Activated CD8-positive, alpha-beta memory T cell treated with anti-CD3 and anti-CD28 coated beads, Interleukin-2, amount 50 U/mL, for 1 hour (primary cell): ENCODE data around the gene TOMM70.

Source experiments
- DNase-seq: peaks from one replicate; pipeline ENCODE4 v3.0.0-alpha.2; 2020; ENCODE audit errors: extremely low read depth

Gene TOMM70

DNA sequence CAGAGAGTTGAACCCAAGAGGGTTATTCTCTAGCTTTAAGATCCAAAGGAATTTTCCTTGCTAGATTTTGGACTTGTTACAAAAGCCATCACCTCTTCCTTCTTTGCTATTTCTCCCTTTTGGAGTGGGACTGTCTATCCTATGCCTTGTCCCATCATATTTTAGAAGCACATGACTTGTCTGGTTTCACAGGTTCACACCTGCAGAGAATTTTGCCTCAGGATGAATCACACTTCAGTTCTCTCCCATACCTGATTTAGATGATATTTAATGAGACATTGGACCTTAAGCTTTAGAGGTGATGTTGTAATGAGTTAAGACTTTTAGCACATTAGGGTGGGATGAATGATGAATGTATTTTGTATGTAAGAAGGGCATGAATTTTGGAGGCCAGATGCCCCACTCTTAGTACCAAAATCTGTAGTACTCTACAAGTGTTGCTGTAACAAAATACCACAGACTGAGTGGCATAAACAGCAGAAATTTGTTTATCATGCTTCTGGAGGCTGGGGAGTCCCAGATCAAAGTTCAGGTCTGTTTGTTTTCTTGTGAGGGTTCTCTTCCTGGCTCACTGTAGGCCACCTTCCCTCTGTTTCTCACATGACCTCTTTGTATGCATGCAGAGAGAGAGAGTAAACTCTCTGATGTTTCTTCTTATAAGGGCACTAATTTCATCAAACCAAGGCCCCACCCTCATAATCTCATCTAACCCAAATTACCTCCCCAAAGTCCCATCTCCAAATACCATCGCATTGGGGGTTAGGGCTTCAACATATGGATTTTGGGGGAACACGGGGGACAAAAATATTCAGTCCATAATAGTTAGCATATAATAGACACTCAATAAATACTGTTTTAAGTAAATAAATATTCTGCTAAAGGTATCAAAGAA, 10.4 kb upstream of the TOMM70 start:
- DNase-seq: no peak

DNA sequence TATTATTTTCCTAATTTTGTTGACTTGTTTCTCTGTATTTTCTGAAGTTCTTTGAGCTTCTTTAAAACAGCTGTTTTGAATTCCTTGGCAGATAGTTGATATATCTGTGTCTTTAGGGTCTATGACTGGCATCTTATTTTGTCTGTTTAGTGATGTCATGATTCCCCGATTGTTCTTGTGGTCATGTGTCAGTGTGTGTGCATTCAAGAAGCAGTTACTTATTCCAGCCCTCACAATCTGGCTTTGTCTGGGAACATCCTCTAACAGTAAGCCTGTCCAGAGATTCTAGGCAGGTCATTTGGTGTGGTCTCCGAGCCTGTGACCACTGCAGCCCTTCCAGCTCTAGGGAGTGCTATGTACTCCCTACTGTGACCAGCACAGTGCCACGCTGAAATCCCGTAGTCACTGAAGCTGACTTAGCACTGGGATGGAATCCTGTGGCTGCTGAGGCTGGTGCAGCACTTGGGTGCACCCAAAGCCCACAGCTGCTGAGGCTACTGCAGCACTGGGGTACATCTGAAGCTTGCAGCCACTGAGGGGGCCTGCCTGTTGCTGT, 7.2 kb upstream of the TOMM70 start:
- DNase-seq: no peak

DNA sequence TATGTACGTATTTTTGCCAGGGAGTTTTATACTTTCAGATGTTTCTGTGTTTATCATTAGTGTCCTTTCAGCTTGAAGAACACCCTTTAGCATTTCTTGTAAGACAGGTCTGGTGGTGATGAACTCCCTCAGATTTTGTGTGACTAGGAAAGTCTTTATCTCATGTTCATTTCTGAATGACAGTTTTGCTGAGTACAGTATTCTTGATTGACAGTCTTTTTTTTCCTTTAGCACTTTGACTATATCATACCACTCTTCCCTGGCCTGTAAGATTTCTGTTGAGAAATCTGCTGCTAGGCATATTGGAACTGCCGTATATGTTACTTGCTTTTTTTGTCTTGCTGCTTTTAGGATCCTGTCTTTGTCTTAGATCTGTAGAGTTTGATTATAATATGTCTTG, 6.3 kb upstream of the TOMM70 start:
- DNase-seq: no peak

DNA sequence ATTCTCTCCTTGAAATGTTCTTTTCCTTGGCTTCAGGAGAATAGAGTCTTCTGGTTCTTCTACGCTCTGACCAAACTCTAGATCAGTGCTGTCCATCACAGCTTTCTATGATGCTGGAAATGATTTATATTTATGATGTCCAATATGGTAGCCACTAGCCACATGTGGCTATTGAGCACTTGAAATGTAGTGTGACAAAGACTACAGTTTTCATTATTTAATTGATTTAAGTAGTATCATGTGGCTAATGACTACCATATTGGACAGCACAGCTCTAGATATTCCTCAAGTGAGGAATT, 3.3 kb upstream of the TOMM70 start:
- no peak for DNase-seq

DNA sequence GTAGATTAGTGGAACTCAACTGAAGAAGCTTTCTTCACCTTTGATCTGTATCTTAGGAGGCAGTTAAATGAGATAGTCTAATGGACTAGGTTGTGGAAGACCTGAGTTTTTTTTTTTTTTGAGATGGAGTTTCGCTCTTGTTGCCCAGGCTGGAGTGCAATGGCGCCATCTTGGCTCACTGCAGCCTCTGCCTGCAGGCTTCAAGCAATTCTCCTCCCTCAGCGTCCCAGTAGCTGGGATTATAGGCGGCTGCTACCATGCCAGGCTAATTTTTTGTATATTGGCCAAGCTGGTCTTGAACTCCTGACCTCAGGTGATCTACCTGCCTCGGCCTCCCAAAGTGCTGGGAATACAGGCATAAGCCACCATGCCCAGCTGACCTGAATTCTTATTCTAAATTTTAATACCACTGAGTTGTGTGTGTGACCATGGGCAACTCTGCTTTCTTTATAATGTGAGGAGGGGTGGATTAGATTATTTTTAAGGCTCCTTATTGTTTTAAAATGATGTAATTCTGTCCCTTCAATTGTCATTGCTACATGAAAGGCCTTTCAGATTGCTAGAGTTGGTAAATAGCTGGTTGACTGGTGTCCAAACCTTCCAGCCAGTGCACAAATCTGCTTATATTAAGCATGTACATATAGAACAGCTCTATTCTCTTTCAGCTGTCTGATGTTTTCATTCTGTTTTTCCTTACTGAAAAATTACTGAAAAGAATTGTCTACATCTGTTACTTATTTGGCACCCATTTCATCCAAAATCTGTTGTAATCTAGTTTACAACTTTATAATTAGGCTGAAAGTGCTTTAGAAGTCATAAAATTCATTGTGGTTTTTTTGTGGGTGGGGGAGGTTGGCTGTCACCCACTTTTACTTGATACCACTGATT, 2.7 kb upstream of the TOMM70 start:
- DNase-seq: no peak

DNA sequence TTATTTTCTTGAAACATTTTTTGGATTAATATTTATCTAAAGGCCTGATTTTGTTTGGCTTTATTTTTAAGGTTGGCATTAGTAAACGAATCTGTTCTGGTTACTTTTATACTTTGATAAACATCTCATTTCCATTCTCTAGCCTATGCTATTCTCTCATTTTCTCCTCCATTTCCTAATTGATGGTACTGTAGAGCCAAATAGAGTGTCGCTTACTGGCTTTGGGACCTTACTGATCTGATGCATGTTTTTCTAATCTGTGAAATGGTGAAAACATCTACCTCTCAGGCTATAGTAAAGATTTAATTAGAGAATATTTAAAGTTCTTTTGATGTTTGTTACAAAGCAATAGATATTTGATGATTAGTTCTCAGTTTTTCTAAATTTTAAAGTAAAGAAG, 2.0 kb upstream of the TOMM70 start:
- DNase-seq: no peak

DNA sequence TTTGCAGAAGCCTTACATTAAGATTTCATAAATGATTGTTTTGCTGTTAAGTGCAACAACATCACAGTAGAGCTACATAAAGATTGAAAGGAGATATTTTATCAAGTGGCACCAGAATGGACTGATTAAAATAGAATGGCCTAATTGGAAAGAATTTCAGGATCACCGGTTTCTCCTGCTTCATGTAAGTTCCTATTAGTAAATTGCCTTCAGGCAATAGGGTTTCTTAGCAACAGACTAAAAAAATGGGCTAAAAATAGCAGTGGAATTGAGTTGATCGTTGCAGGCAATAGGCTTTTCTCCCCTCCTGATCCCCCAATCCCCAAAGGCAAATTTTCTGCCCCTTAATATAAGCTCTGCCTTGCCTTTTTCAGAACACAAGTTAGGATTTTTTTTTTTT, 1.4 kb upstream of the TOMM70 start:
- DNase-seq: no peak

DNA sequence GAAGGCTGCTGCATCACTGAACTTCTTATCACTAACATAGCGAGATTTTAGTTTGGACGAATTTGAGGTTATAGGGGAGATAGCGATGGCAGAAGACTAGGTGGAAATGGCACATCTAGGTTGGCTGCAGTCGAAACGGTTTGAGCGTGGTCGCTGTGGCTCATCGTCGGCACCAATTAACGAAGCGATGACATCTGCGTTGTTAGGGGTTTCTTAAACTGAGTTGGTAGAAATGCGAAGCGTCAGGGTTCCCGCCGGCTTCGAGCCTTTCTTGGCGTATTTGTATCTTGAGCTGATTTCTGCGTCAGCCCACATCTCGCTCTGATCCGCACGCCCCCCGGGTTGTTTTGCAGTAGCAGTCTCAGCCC, 769 bp upstream of the TOMM70 start:
- peak; percentile 30 for DNase-seq

DNA sequence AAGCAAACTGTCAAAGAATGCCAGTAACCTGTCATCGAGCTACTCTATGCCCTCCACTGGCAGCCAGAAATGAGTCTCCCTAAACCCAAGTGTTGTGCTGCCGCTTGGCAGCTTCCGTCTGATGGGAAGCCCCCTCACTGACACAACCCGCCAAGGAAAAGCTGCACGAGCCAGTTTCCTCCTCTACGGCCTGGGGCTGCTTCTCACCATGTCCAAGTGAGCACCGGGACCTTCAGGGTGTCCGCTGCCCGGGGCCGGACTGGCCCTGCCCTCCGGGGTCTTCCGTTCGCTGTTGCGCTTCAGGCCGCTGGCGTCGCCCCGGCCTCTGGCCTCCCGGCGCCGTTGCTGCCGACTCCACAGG, 490 bp downstream of the TOMM70 start:
- DNase-seq: no peak

DNA sequence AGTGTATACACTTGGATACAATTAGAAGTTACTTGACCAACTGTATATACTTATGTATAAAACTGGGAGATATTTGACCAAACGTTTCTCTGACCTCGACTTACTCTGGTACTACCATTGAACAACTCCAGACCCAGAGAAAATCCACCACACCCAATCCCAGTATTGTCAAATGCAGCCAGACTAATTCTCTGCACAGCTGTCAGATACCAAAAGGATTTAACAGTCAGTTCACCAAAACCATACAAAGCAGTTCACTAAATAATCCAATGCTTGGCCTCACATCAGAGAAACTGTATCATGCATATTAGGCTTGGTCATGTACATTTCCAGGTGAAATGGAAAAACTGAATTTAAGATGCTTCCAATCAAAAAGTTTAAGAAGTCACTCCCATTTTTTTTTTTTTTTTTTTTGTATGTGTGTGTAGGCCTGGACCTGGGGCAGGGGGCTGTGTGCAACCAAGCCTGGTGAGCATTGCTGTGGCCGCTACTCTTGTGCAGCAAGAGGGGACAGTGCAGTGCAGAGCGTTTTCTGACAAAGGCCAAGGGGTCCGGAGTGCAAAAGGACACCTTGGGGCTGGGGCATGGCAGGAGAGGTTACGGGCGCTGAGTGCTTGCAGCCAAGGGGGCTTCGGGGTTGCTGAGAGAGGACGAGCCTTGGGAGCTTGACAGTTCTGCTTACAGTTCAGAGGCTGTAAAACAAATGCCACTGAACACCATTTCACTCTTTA, 1.4 kb downstream of the TOMM70 start:
- DNase-seq: no peak

DNA sequence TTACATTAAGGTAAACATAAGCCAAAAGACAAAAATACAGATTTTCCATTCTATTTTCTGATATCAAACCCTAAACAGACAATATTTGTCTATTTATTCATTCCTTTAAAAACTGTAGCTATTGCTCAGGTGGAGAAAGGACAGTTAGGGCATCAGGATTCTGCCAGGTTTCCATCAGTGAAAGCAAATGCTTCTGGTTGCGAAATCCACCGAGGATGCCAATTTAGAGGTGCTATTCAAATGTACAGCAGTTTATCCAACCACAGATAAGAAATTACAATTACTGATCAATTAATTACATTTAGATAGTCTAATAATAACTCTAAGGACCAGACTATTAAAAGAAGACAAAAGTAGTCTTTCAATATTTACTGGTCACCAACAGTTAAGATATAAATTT, 3.9 kb downstream of the TOMM70 start:
- DNase-seq: no peak

DNA sequence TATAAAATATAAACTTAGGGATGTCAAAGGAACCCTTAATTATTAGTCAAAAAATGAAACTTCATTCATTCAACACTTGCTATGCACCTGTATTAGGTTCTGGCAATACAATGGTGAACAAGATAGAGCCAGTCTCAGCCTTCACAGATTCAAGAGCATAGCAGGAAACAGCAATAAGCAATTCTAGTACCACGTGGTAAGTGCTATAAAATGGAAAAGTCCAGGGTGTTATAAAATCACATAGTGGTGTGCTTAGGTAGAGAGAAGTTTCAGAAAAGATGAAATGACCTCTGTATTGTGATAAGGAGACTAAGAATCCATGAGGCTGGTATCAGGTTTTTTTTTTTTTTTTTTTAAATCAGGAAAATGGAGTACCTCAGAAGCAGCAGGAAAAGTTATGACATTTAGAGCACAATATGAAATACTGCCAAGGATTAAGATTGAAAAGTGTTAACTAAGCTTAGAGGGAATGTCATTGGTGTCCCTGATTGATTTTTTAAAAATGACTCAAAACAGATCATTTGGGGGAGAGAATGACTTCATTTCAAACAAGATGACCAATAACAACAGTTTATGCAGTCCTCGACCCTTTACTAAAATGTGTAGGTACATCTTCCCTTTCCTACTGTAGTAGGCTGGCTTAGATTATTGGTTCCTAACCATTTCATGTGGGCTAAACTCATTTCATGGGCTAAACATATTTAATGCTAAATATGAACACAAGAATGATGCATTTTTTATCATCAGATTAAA, 5.0 kb downstream of the TOMM70 start:
- no peak for DNase-seq

DNA sequence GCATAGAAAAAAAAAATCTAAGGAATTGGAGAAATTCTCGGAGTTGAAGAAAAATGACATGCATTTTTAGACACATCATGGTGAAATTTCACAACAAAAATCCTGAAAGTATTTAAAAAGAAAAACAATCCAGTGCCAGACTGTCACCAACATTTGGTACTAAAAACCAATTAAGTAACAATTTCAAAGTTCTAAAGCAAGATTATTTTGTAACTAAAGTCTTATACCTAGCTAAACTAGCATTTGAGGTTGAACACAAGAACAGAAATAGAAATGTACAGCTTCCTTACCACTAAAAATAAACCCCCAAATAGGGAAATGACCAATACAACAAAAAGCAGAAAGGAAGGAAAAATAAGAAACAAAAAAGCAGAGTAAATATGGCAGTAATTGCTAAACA, 11.9 kb downstream of the TOMM70 start:
- DNase-seq: no peak

DNA sequence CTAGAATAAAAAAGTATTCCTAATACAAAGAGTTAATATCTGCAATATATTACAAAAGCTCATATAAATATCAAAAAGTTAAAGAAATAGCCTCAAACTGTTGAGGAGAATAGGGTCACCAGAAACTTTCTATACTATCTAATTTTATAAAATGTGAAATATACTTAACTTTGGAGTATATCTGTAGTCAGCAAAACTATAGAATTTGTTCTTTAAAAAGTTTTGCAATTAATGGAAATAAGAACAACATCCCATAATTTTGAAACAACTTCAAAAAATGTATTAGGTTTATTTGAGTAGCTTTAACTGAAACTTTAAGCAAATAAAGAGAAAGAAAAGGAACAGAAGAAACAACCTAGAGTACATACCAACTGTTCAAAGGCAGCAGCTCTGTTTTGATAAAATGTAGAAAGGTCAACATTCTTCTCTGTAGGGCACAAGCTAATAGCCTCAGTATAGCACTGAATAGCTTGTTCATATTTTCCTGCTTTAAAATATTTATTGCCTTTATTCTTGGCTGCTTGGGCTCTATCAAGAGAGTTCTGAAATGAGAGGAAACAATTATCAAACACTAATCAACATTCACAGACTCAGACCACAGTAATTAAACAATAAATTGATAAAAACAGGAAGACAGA, 14.3 kb downstream of the TOMM70 start:
- DNase-seq: no peak

DNA sequence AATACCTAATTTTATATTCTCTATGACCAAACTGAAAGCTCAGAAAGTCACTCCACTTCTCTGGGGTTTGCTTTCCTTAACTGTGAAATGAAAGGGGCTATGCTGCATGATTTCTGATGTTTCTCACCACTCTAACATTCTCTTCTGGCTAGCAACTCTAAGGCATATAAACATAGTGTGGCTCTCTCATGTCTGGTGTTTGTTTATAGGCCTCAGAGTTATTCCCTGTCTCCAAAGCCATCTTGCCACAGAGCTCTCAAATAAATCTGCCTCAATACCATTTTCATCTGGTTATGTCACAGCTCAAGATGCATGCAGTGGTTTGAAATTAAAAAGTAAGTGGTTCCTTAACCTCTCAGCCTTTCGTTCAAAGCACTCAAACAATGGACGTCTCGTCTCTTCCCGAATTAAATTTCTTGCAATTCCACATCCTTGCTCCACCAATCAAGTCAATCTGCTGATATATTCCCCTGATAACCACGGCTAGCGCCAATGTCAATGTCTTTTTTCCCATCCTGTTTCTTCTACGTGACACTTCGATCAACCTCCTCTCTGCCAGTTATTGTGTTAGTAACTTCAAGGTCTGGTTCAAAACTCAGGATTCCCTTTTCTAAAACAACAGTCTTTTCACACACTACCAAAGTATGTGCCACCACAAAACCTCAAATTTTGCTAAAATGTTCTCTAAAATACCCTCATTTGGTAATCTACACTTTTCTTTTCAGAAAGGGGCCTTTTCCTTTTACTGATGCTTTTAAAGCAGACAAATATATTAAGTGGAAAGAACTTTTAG, 16.0 kb downstream of the TOMM70 start:
- no peak for DNase-seq

DNA sequence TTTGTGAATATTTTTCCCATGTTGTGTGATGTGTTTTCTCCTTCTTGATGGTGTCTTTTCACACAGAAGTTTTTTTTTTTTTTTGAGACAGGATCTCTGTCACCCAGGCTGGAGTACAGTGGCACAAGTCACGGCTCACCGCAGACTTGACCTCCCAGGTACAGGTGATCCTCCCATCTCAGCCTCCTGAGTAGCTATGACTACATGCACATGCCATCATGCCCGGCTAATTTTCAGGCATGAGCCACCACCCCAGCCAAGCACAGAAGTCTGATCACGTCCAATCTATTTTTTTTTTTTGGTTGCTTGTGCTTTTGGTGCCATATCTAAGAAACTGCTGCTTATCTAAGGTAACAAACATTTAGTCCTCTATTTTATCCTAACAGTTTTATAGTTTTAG, 24.6 kb downstream of the TOMM70 start:
- DNase-seq: no peak

DNA sequence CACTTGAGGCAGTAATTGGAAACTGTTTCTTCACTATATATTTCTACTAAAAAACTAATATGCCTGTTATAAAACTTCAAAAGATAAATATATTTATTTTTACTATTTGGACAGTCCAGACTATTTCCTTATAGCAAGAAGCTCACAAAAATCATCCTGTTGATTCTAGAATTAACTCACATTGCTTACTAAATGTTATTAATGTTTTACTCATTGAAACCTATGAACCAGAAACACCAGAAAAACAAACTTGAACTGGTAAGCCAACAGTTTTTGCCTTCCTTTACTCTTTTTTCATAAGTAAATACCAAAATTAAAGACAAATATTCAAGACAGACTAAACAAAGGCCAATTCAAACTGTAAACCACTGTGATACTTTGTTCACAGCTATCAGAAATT, 26.4 kb downstream of the TOMM70 start:
- no peak for DNase-seq

DNA sequence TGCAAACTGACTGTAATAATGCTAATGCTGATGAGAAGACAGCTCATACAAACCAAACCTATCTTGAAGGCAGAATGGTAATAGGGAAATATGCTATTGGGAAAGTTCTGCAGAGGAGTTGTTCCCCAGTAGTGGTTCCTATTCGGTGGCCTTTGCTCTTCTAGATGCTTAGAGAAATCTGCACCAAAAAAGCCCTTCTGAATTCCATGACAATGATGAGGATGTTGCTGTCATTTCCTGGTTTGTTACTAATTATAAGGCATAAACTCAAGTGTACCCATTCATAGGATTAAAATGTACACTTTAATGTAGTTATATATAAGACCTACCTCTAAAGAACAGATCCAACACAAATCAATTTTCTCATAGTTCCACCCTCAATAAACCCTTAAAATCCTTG, 30.1 kb downstream of the TOMM70 start:
- no peak for DNase-seq

DNA sequence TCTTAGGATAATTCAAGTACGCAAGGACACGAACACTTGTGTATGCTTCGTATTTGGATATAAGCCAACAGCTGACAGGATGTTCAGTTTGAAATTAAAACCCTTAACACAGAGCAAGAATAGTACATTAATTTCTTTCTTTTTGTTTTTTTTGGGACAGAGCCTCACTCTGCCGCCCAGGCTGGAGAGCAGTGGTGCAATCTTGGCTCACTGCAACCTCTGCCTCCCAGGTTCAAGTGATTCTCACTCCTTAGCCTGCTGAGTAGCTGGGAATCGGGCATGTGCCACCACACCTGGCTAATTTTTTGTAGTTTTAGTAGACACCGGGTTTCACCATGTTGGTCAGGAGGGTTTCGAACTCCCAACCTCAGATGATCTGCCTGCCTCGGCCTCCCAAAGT, 32.4 kb downstream of the TOMM70 start:
- no peak for DNase-seq

DNA sequence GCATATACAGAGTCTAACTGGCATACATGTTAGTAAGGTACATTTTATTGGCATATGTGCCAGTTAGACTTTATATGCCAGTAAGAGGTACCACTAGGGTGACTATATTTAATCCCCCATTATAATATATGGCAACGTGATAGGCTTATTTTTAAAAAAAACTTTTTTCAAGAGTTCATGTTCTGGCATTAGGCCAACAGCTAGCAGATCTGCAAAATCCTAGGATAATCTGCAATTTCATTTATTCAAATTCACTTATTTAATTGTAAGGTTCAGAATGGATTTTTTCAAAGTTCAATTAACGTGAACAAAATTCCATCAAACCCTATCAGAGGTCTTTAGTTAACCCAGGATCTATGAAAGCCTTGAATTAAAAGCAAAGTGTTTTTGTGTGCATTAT, 34.5 kb downstream of the TOMM70 start:
- DNase-seq: no peak
